ENCODE data around the gene NR2F2.

DNA sequence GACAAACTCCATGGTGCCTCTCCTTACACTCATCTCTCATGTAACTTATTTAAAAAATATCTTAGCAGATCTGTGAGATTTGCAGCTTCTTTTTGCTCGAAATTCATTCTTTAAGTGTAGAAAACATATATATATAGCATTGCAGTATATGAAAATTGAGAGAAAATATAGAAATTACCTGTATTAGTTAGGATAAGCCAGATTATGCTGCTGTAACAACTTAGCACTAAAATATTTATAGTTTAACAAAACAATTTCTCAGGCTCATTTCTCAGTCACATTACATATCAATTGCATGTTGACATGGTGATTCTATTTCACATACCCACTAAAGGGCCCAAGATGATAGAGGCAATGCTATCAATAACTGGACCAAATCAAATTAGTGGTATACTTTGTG, 54.7 kb downstream of the NR2F2 start:
- TF ChIP-seq, protein P1, sequence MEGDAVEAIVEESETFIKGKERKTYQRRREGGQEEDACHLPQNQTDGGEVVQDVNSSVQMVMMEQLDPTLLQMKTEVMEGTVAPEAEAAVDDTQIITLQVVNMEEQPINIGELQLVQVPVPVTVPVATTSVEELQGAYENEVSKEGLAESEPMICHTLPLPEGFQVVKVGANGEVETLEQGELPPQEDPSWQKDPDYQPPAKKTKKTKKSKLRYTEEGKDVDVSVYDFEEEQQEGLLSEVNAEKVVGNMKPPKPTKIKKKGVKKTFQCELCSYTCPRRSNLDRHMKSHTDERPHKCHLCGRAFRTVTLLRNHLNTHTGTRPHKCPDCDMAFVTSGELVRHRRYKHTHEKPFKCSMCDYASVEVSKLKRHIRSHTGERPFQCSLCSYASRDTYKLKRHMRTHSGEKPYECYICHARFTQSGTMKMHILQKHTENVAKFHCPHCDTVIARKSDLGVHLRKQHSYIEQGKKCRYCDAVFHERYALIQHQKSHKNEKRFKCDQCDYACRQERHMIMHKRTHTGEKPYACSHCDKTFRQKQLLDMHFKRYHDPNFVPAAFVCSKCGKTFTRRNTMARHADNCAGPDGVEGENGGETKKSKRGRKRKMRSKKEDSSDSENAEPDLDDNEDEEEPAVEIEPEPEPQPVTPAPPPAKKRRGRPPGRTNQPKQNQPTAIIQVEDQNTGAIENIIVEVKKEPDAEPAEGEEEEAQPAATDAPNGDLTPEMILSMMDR (IDR thresholded peaks at IDR 0.05): no peak
- TF ChIP-seq POLR2A (IDR thresholded peaks at IDR 0.05): no peak
